Kidney (tissue), 14 donors: ENCODE results near the gene SRPRA. TPM values are rescaled to one million over a fixed set of nuclear protein-coding genes. Genes with fewer than 3 reads are reported as not detected.

Experiments used
- DNase-seq, 5 donors: peaks; one replicate each; pipeline ENCODE4 v3.0.0-alpha.2; 2013 to 2020
- FAIRE-seq: peaks from 2 replicates; lab custom pipeline; 2012; peaks lifted over from hg19 to GRCh38; lab: Jason Lieb, UNC
- H3K27ac ChIP-seq, 2 donors: one replicate each; pipeline ENCODE4 v1.7.0; 2013; ENCODE audit warnings: low read depth in 2 of 2, low read length in 2 of 2, inconsistent platforms in 1 of 2
- H3K27me3 ChIP-seq: one replicate; pipeline ENCODE4 v1.7.1; 2013; ENCODE audit warnings: low read length, inconsistent platforms; ENCODE audit not compliant: control insufficient read depth, insufficient read depth
- H3K36me3 ChIP-seq, 3 donors: one replicate each; pipeline versions ENCODE4 v1.7.0 to v1.7.1; 2013; ENCODE audit warnings: low read length in 3 of 3, control low read depth in 1 of 3, inconsistent platforms in 1 of 3; ENCODE audit not compliant: insufficient read depth in 3 of 3, control insufficient read depth in 2 of 3
- H3K4me1 ChIP-seq, 3 donors: one replicate each; pipeline versions ENCODE4 v1.7.0 to v1.7.1; 2013; ENCODE audit warnings: low read length in 3 of 3, inconsistent platforms in 1 of 3, low read depth in 1 of 3; ENCODE audit not compliant: control insufficient read depth in 2 of 3, insufficient read depth in 2 of 3
- H3K4me3 ChIP-seq, 3 donors: one replicate each; pipeline versions ENCODE4 v1.7.0 to v1.8.1; 2013; ENCODE audit warnings: low read length in 3 of 3, control low read depth in 1 of 3, inconsistent platforms in 1 of 3
- H3K9ac ChIP-seq, 3 donors: one replicate each; pipeline versions ENCODE4 v1.7.0 to v1.7.1; 2013; ENCODE audit warnings: low read length in 3 of 3, control low read depth in 1 of 3, inconsistent platforms in 1 of 3
- H3K9me3 ChIP-seq, 3 donors: one replicate each; pipeline versions ENCODE4 v1.7.0 to v1.7.1; 2013; ENCODE audit warnings: low read length in 3 of 3, control low read depth in 1 of 3, inconsistent platforms in 1 of 3; ENCODE audit not compliant: control insufficient read depth in 2 of 3, insufficient read depth in 1 of 3
- intact Hi-C: fragments of 100-400 bp; cut with DNase I; formaldehyde crosslinking; loops from one replicate; pipeline ENCODE4 v1.11.1; 2022
- polyA plus RNA-seq: library from polyadenylated mRNA; stranded (reverse); fragments of 350-450 nt; fragmentation: Illumina TruSeq; extraction: RNeasy Lipid Tissue Mini Kit (QIAGEN cat#74804); gene quantifications from one replicate; pipeline ENCODE4 v1.2.3, GENCODE V29; 2014; ENCODE audit warnings: low read depth, low replicate concordance; ENCODE audit not compliant: insufficient read depth
- total RNA-seq: library from RNA; stranded (reverse); fragmentation: NEBNext Ultra II Directional; extraction: Animal tissue kit (Norgen Biotek cat#: 25700); gene quantifications from one replicate; pipeline ENCODE4 v1.2.1, GENCODE V29; 2021
- TF ChIP-seq, protein P1 (sequence below): IDR thresholded peaks from 3 replicates; pipeline ENCODE4 v1.5.1; 2012; ENCODE audit warnings: mild to moderate bottlenecking, moderate library complexity, borderline replicate concordance; ENCODE audit not compliant: insufficient read depth; ENCODE audit errors: extremely low read depth
- donor health status: control.
- donor health status: control.
- donor health status: control.
- donor health status: control.
- donor health status: control.
- donor health status: DM: yes; HTN: yes; CAD: no.
- donor health status: Normal renal cell carcinoma (clear cell type).

The SRPRA gene
- total and polyA plus RNA-seq, 2 donors from 2014 or later: 55.2 to 116 TPM

DNA sequence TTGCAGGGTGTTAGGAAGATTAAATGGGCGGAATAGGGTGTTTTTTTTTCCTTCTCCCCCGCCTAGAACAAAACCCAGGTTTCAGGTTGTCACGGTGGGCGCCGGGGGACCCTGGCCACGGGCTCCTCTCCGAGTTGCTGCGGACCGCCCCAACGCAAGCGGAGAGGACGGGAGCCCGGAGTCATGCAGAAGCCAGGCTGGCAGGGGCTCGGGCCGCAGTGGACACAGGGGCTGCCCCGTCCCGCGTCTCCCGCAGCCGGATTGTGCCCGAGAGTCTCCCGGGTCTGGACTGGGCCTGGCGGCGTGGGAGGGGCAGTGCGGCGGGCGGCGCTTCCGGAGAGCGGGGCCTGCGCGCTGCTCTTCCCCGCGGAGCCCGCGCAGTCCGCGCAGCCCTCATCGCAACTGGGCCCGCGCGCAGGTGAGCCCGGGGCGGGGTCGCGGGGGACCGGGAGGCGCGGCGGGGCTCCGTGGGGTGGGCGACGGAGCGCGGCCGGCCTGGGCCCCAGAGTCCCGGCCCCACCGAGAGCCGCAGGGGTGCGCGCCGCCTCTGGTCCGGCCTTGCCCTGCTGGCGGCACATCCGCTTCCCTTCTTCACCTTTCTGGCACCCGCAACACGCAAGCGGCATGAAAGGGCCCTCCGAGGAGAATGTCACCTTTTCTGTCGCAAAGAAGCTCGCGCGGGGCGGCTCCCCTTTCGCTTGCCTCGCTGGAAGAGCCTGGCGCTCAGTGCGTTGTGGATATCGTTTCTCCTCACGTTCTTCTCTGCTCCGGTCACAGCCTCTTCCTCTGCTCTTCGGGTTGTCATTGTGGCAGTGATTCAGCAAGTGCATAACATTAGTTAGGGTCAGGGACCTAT is 14.3 kb upstream of the SRPRA start, which contains the start of gene TIRAP:
TSS of gene TIRAP (plus strand) at position 358 of the 856 bp plus-strand sequence. CDS start 7,802 bp downstream, outside the sequence.
- Histone ChIP-seq H3K36me3 (no peaks in the 10 kb centered on the region), H3K4me3 (peak within 1 kb of the TSS; percentile 71 to 85 (median 77)), H3K9me3 (no peaks in the 10 kb centered on the region), H3K9ac (peak within 1 kb of the TSS; percentile 61 to 85 (median 79)), H3K27ac (peak within 1 kb of the TSS; percentile 77 to 80), H3K4me1 (peaks cover 5 to 8% (median 6%) of the 10 kb centered on the region in 3 donors), H3K27me3 (no peaks in the 10 kb centered on the region)
- intact Hi-C loops: no loop called here
- DNase-seq: peak; percentile 69 to 89 (median 77)
- FAIRE-seq: no peak
- TF ChIP-seq, protein P1, sequence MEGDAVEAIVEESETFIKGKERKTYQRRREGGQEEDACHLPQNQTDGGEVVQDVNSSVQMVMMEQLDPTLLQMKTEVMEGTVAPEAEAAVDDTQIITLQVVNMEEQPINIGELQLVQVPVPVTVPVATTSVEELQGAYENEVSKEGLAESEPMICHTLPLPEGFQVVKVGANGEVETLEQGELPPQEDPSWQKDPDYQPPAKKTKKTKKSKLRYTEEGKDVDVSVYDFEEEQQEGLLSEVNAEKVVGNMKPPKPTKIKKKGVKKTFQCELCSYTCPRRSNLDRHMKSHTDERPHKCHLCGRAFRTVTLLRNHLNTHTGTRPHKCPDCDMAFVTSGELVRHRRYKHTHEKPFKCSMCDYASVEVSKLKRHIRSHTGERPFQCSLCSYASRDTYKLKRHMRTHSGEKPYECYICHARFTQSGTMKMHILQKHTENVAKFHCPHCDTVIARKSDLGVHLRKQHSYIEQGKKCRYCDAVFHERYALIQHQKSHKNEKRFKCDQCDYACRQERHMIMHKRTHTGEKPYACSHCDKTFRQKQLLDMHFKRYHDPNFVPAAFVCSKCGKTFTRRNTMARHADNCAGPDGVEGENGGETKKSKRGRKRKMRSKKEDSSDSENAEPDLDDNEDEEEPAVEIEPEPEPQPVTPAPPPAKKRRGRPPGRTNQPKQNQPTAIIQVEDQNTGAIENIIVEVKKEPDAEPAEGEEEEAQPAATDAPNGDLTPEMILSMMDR: no peak

DNA sequence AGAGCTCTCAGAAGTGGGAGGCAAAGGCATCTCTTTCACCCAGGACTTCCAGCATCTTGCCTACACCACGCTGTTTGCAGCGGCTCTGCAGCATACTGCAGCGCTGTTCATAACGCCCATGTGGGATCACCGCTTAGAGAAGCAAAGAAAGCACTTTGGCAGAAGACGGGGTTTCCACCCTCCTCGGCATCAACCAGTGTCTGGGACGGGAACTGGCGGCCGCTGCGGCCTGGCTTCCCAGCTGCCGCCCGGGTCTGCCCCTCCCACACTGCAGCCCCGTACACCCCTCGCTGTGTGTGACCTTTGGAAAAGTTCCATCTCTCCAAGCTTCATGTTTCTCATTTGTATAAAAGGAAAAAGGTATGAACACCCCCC is 13.7 kb upstream of the SRPRA start:
- peak in 3 of 5 donors; percentile 50 to 66 (median 63) for DNase-seq
- FAIRE-seq: no peak
- Histone ChIP-seq H3K27me3 (no peaks in the 10 kb centered on the region), H3K9me3 (no peaks in the 10 kb centered on the region), H3K36me3 (peaks cover 0 to 3% (median 0%) of the 10 kb centered on the region in 3 donors), H3K4me3 (peak overlapping the region; percentile 58 to 77 (median 66)), H3K27ac (peak overlapping the region; percentile 51 to 76), H3K4me1 (peaks cover 5 to 8% (median 6%) of the 10 kb centered on the region in 3 donors), H3K9ac (peak overlapping the region; percentile 33 to 85 (median 65))
- intact Hi-C loops: no loop called here
- TF ChIP-seq, protein P1: no peak

DNA sequence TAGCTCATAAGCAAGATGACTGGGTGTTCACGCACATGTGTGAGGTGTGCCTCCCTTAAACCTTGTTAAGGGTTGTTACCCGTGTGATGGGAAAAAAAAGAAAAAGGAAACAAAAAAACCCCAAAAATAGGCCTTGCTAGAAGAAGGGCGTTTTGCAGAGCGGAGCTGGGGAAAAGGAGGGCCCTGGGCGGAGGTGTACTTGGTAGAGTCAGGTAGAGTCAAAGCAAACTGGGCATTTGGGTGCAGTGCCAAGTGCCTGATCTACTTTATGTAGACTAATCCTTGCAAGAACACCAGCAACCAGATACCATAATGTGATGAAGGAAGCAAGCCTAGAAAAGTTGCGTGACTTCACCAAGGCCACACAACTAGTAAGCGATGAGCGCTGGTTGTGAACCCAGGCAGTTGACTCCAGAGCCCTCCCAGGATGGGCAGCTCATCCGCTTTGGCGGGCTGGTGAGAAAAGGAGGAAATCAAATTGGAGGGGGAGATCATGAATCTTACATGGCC is 13.0 kb upstream of the SRPRA start:
- DNase-seq (no peak), FAIRE-seq (no peak)
- Histone ChIP-seq H3K9me3 (no peaks in the 10 kb centered on the region), H3K27ac (peak overlapping the region in 1 of 2 donors; percentile 5), H3K27me3 (no peaks in the 10 kb centered on the region), H3K36me3 (peaks cover 0 to 5% (median 3%) of the 10 kb centered on the region in 3 donors), H3K4me3 (peak overlapping the region; percentile 58 to 77 (median 66)), H3K9ac (peak overlapping the region in 2 of 3 donors; percentile 2 to 85), H3K4me1 (peaks cover 5 to 8% (median 6%) of the 10 kb centered on the region in 3 donors)
- intact Hi-C loops: no loop called here
- TF ChIP-seq, protein P1: no peak
